Hepatocyte (in vitro differentiated cells): ENCODE results near the gene CBL. TPM values are rescaled to one million over a fixed set of nuclear protein-coding genes. Genes with fewer than 3 reads are reported as not detected.

Experiments used
- DNase-seq: peaks from one replicate; pipeline ENCODE4 v3.0.0-alpha.2; 2016; ENCODE audit warnings: low spot score
- H2AFZ ChIP-seq: fragments of 200-600 bp; sonication (generic); 2 replicates; pipeline ENCODE4 v1.6.0; 2016; ENCODE audit warnings: antibody characterized with exemption, mild to moderate bottlenecking
- H3K27ac ChIP-seq: fragments of 200-600 bp; sonication (generic); 2 replicates; pipeline ENCODE4 v1.5.1; 2016; ENCODE audit warnings: mild to moderate bottlenecking
- H3K27me3 ChIP-seq: fragments of 200-600 bp; sonication (generic); 2 replicates; pipeline ENCODE4 v1.6.1; 2016
- H3K36me3 ChIP-seq: fragments of 200-600 bp; sonication (generic); replicated peaks from 2 replicates; pipeline ENCODE4 v1.5.1; 2016; ENCODE audit warnings: low read depth; ENCODE audit not compliant: insufficient read depth
- H3K4me1 ChIP-seq: fragments of 200-600 bp; sonication (generic); 2 replicates; pipeline ENCODE4 v1.5.1; 2016; ENCODE audit warnings: mild to moderate bottlenecking, moderate library complexity; ENCODE audit not compliant: insufficient read depth
- H3K4me2 ChIP-seq: fragments of 200-600 bp; sonication (generic); 2 replicates; pipeline ENCODE4 v1.6.0; 2016
- H3K4me3 ChIP-seq: fragments of 200-600 bp; sonication (generic); 2 replicates; pipeline ENCODE4 v1.5.1; 2016; ENCODE audit warnings: mild to moderate bottlenecking
- H3K79me2 ChIP-seq: fragments of 200-600 bp; sonication (generic); 2 replicates; pipeline ENCODE4 v1.6.0; 2017; ENCODE audit warnings: mild to moderate bottlenecking
- H3K9me2 ChIP-seq: fragments of 200-600 bp; sonication (generic); replicated peaks from 2 replicates; pipeline ENCODE4 v1.6.0; 2017; ENCODE audit warnings: mild to moderate bottlenecking; ENCODE audit not compliant: insufficient read depth
- H3K9me3 ChIP-seq: fragments of 200-600 bp; sonication (generic); 2 replicates; pipeline ENCODE4 v1.5.1; 2016; ENCODE audit warnings: low read depth, mild to moderate bottlenecking
- H4K20me1 ChIP-seq: fragments of 200-600 bp; sonication (generic); 2 replicates; pipeline ENCODE4 v1.6.0; 2016; ENCODE audit warnings: mild to moderate bottlenecking; ENCODE audit not compliant: insufficient read depth, poor library complexity, severe bottlenecking
- CTCF ChIP-seq: fragments of 200-600 bp; sonication (generic); IDR thresholded peaks from 2 replicates; pipeline ENCODE4 v1.5.1; 2016; ENCODE audit warnings: antibody characterized with exemption, mild to moderate bottlenecking; ENCODE audit not compliant: poor library complexity
- EZH2 ChIP-seq: fragments of 200-600 bp; sonication (generic); IDR thresholded peaks from 2 replicates; pipeline ENCODE4 v1.6.1; 2016; ENCODE audit warnings: antibody characterized with exemption, mild to moderate bottlenecking, borderline replicate concordance
- EZH2phosphoT487 ChIP-seq: fragments of 200-600 bp; sonication (generic); IDR thresholded peaks from one replicate; pipeline ENCODE4 v1.6.1; 2018; ENCODE audit warnings: antibody characterized with exemption, mild to moderate bottlenecking, low read depth, moderate library complexity; ENCODE audit not compliant: unreplicated experiment, severe bottlenecking
- WGBS: methylation state at CpG from one replicate; pipeline ENCODE4 v1.1.6; 2016; ENCODE audit warnings: low lambda C conversion rate; ENCODE audit errors: missing lambda C conversion rate; 5-methylcytosine and 5-hydroxymethylcytosine counted together
- polyA plus RNA-seq: library from polyadenylated mRNA; unstranded; fragments of >200 nt; fragmentation: Nextera tagmentation; extraction: Ambion mirVana; gene quantifications from 2 replicates; pipeline ENCODE4 v1.2.1, GENCODE V29; 2016
- total RNA-seq: library from RNA; depleted of rRNA; stranded (reverse); fragments of >200 nt; gene quantifications from 2 replicates; pipeline ENCODE4 v1.2.3, GENCODE V29; 2014

Gene CBL
- total and polyA plus RNA-seq, 2 experiments from 2014 or later: 6.6 to 15.6 TPM

DNA sequence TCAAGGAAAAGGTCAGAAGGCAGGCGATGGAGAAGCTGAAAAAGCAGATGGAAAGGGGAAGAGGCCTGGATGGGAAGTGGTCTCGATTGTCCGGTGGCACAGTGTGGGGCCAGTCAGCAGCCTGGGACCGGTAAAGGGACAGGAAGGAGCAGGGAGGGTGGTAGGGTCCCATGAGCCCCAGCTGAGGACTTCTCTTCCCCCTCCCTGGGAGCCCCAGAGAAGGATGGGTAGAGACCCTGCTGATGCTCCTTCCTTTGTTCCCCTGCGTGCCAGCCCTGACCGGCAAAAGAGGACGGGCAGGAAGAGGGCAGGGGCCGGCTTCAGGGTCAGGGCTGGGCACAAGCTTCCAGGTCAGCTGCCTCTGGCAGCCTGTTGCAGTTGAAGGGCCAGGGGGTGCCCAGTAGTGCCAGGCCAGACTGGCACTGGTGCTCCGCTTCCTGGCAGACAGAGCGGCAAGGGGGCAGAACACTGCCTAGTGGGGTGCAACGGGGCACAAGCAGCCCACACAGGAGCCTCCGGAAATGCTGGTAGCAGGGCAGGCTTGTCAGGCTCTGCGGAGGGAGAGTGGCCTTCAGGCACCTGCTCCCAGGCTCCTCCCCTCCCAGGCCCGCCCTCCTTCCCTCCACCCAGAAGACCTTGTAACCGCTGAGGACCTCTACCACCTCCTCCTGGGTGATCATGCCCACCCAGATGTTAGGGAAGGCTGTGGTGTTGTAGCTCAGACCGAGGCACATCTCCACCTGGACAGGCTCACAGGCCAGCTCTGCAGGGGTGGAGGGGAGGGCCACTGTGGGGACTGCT lies 135.3 kb downstream of the CBL start:
- no peak for DNase-seq
- peaks cover 29% of the 10 kb centered on the region for H3K27me3 ChIP-seq
- peak overlapping the region; percentile 74 for H3K27ac ChIP-seq
- peaks cover 5% of the 10 kb centered on the region for H3K79me2 ChIP-seq
- no peak for TF ChIP-seq CTCF
- TF ChIP-seq EZH2phosphoT487: no peak
- no peak for TF ChIP-seq EZH2
- no peaks in the 10 kb centered on the region for H3K9me2 ChIP-seq
- no peaks in the 10 kb centered on the region for H4K20me1 ChIP-seq
- H3K9me3 ChIP-seq: no peaks in the 10 kb centered on the region
- WGBS: 65% methylated on average over 13 of the region's 16 CpGs
- no peaks in the 10 kb centered on the region for H3K36me3 ChIP-seq
- H3K4me1 ChIP-seq: peaks cover 22% of the 10 kb centered on the region
- no peak overlapping the region for H3K4me3 ChIP-seq
- H2AFZ ChIP-seq: no peak overlapping the region
- H3K4me2 ChIP-seq: peak overlapping the region; percentile 96

DNA sequence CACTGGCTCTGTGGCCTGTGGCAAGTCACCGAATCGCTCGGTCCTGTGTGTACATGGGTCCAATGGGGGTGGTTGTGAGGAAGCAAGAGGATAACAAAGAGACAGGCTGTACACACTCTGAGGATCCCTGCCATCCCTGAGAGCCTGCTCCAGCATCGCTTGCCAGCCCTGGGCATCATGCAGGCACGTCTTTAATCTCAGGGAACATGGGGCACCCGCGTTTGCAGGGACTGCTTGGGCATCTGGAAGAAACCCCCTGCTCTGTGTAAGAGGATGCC lies 135.8 kb downstream of the CBL start:
- no peak overlapping the region for H3K4me3 ChIP-seq

DNA sequence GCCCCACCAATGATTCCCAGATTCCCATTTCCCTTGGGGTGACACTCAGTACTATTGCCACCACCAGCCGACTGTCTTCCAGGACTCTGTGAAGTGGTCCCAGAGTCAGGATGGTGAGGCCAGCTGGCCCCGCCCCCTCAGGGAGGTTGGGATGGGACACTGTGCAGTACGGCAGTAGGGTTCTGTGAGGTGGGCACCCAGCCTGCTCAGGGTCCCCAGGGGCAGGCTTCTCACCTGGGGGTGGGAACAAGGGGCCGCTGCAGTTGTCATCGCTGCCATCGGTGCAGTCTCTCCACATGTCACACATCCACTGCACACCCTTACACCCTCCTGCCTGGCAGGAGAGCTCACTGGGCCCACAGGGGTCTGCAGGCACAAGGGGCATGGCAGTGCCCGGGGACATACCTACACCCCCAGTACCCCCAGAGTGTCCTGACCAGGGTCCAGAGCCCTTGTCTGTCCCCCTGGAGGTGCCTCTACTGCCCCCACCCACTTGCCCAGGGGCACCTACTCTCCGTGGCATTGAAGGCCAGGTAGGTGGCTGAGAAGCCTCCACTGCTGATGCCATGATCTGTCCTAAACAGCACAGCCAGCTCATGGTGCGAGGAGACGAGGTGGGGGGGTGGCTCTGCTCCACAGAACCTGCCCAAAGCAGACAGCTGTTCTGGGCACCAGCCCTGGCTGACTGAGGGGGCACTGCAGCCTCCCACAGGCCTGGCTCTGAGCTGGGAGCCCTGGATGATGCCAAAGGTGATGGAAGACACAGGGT lies 136.4 kb downstream of the CBL start:
- Histone ChIP-seq H3K4me1 (peaks cover 17% of the 10 kb centered on the region), H4K20me1 (no peaks in the 10 kb centered on the region), H3K9me2 (no peaks in the 10 kb centered on the region), H3K79me2 (no peaks in the 10 kb centered on the region), H2AFZ (no peak overlapping the region), H3K27ac (no peak overlapping the region), H3K9me3 (no peaks in the 10 kb centered on the region), H3K27me3 (peaks cover 29% of the 10 kb centered on the region), H3K4me2 (no peak overlapping the region), H3K36me3 (no peaks in the 10 kb centered on the region), H3K4me3 (no peak overlapping the region)
- no peak for DNase-seq
- TF ChIP-seq EZH2: no peak
- no peak for TF ChIP-seq EZH2phosphoT487
- no peak for TF ChIP-seq CTCF
- WGBS: 84% methylated on average over 9 of the region's 10 CpGs

More for the DNA sequence above, 135.8 kb downstream of the CBL start:
- H3K27me3 ChIP-seq: peaks cover 29% of the 10 kb centered on the region
- TF ChIP-seq CTCF (no peak), EZH2 (no peak), EZH2phosphoT487 (no peak)
- WGBS: 92% methylated on average over 7 of the region's 7 CpGs
- H3K27ac ChIP-seq: no peak overlapping the region
- peaks cover 22% of the 10 kb centered on the region for H3K4me1 ChIP-seq
- no peaks in the 10 kb centered on the region for H4K20me1 ChIP-seq
- no peak overlapping the region for H2AFZ ChIP-seq
- DNase-seq: no peak
- H3K9me2 ChIP-seq: no peaks in the 10 kb centered on the region
- H3K4me2 ChIP-seq: no peak overlapping the region
- H3K79me2 ChIP-seq: peaks cover under 1% of the 10 kb centered on the region
- no peaks in the 10 kb centered on the region for H3K9me3 ChIP-seq
- no peaks in the 10 kb centered on the region for H3K36me3 ChIP-seq
